ENCODE measurements around the gene HERC4. TPM values are rescaled to one million over a fixed set of nuclear protein-coding genes. Genes with fewer than 3 reads are reported as not detected.

HERC4 gene
- total RNA-seq, 2 experiments from 2014 or later = 34.2 to 72.6 TPM

DNA sequence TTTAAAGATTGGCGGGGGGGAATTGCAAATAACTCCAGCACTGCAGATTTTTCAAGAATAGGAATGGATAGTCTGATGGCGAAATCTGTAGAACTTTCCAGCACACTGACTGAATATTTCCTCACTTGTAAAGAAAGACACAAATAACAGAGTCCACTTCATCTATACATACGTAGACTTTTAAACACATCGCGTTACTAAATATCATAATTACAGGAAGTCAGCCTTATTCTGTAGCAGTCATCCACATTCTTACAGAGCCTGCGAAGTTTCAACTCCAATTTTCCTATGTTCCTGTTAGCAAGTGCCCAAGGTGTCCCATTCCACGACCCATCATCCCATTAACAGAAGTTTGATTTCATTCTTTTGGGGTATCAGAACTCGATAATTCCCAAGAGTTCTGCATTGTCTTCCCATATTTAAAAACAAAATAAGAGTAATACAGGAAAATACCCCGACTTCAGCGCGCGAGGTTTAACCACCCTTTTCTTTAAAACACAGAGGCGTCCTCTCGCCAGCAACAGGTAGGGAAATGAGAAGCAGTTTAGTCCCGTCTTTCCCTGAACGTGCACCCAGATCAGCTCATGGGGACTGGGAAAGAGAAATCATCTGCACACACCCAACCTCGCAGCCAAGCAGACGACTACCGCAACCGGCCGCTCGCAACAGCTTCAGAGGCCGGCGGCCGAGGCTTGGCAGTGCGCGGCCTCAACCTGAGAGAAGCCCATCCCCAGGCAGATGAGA, 880 bp downstream of the HERC4 start:
- H2AFZ ChIP-seq (ENCODE audit: low read length) = peak overlapping the region; percentile 99; the same call in 1 of the 2 replicates
- peaks cover 15% of the 10 kb centered on the region for H3K4me1 ChIP-seq (ENCODE audit: insufficient read depth, low read length, poor library complexity, severe bottlenecking)
- peak overlapping the region; percentile 90 for H3K4me2 ChIP-seq (ENCODE audit: low read length)
- H3K36me3 ChIP-seq (ENCODE audit: insufficient read depth, low read length) = peaks cover 35% of the 10 kb centered on the region
- ChIA-PET CTCF (ENCODE audit: unreplicated experiment) (no interaction called here), POLR2A (interaction anchor here (1.3 kb wide), 1 partner anchor 13 kb away, joined by 5 read pairs; no protein-coding TSS in a partner anchor)
- TF ChIP-seq EZH2phosphoT487 (IDR thresholded peaks at IDR 0.05; ENCODE audit: borderline replicate concordance, low read depth, low read length) = no peak
- TF ChIP-seq, protein P1, sequence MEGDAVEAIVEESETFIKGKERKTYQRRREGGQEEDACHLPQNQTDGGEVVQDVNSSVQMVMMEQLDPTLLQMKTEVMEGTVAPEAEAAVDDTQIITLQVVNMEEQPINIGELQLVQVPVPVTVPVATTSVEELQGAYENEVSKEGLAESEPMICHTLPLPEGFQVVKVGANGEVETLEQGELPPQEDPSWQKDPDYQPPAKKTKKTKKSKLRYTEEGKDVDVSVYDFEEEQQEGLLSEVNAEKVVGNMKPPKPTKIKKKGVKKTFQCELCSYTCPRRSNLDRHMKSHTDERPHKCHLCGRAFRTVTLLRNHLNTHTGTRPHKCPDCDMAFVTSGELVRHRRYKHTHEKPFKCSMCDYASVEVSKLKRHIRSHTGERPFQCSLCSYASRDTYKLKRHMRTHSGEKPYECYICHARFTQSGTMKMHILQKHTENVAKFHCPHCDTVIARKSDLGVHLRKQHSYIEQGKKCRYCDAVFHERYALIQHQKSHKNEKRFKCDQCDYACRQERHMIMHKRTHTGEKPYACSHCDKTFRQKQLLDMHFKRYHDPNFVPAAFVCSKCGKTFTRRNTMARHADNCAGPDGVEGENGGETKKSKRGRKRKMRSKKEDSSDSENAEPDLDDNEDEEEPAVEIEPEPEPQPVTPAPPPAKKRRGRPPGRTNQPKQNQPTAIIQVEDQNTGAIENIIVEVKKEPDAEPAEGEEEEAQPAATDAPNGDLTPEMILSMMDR (conservative IDR thresholded peaks at IDR 0.05; ENCODE audit: low read length) = no peak
- peak; percentile 30 for DNase-seq (ENCODE audit: low spot score)
- no TSS peak for BruUV-seq (replicated peaks)
- H3K79me2 ChIP-seq (ENCODE audit: insufficient read depth, low read depth, low read length) = peaks cover 49% of the 10 kb centered on the region
- H3K9me2 ChIP-seq (ENCODE audit: insufficient read depth, low read length) = no peaks in the 10 kb centered on the region
- peaks cover 14% of the 10 kb centered on the region; the same call in 1 of the 2 replicates for H4K20me1 ChIP-seq (ENCODE audit: insufficient read depth, low read length)
- no peaks in the 10 kb centered on the region for H3K9me3 ChIP-seq (ENCODE audit: low read length)
- intact Hi-C loops (cut with micrococcal nuclease; ENCODE audit: unreplicated experiment) = loop anchor here (2.0 to 10.0 kb wide), 5 partner anchors 219 to 453 kb away; partner anchors contain the start of gene SLC25A16
- peak overlapping the region; percentile 85 for H3K4me3 ChIP-seq (ENCODE audit: low read depth, low read length, poor library complexity, severe bottlenecking)
- peak overlapping the region; percentile 83 for H3K27ac ChIP-seq (ENCODE audit: low read depth, low read length, poor library complexity, severe bottlenecking)

DNA sequence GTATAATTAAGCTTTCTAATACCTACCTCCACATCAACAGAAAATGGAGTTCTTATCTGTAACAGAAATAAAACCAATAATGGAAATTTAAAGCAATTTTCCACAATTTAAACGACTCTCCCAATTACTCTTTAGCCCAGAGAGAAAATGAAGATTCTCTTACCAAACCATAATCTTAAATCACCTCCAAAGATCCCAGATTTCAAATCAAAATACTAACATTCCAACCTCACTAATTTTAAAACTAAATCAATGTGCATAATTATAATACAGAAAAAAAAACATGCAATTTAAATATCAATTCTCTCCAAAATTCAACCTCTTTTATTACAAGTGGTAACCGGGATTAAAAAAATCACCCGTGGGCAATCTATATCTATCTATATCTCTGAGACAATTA, 1.5 kb downstream of the HERC4 start:
- H2AFZ ChIP-seq (ENCODE audit: low read length) = no peak overlapping the region; the same call in 1 of the 2 replicates
- peaks cover 41% of the 10 kb centered on the region for H3K36me3 ChIP-seq (ENCODE audit: insufficient read depth, low read length)
- H4K20me1 ChIP-seq (ENCODE audit: insufficient read depth, low read length) = peaks cover 14% of the 10 kb centered on the region; the same call in 1 of the 2 replicates
- H3K4me1 ChIP-seq (ENCODE audit: insufficient read depth, low read length, poor library complexity, severe bottlenecking) = peaks cover 15% of the 10 kb centered on the region
- H3K9me3 ChIP-seq (ENCODE audit: low read length) = no peaks in the 10 kb centered on the region
- ChIA-PET POLR2A (interaction anchor here (1.3 to 1.4 kb wide), 2 partner anchors 13 to 188 kb away, joined by 5 to 7 read pairs; no protein-coding TSS in a partner anchor), CTCF (ENCODE audit: unreplicated experiment) (no interaction called here)
- TF ChIP-seq EZH2phosphoT487 (IDR thresholded peaks at IDR 0.05; ENCODE audit: borderline replicate concordance, low read depth, low read length) = no peak
- TF ChIP-seq, protein P1 (conservative IDR thresholded peaks at IDR 0.05; ENCODE audit: low read length) = no peak
- H3K9me2 ChIP-seq (ENCODE audit: insufficient read depth, low read length) = no peaks in the 10 kb centered on the region
- no TSS peak for BruUV-seq (replicated peaks)
- peaks cover 55% of the 10 kb centered on the region for H3K79me2 ChIP-seq (ENCODE audit: insufficient read depth, low read depth, low read length)
- peak overlapping the region; percentile 85 for H3K4me3 ChIP-seq (ENCODE audit: low read depth, low read length, poor library complexity, severe bottlenecking)
- H3K4me2 ChIP-seq (ENCODE audit: low read length) = peak overlapping the region; percentile 90
- DNase-seq (ENCODE audit: low spot score) = no peak
- peak overlapping the region; percentile 83 for H3K27ac ChIP-seq (ENCODE audit: low read depth, low read length, poor library complexity, severe bottlenecking)
- intact Hi-C loops (cut with micrococcal nuclease; ENCODE audit: unreplicated experiment) = loop anchor here (2.0 to 10.0 kb wide), 5 partner anchors 219 to 453 kb away; partner anchors contain the start of gene SLC25A16
